ENCODE measurements around the gene MRPL44. TPM values are rescaled to one million over a fixed set of nuclear protein-coding genes. Genes with fewer than 3 reads are reported as not detected.
"Not testable (repeated sequence)": the region's sequence is repeated elsewhere in the genome, so short reads cannot be mapped to it uniquely, and the experiment has no call there.

MRPL44 gene
- total RNA-seq, 1 donor from 2014 or later, result 37.4 TPM

DNA sequence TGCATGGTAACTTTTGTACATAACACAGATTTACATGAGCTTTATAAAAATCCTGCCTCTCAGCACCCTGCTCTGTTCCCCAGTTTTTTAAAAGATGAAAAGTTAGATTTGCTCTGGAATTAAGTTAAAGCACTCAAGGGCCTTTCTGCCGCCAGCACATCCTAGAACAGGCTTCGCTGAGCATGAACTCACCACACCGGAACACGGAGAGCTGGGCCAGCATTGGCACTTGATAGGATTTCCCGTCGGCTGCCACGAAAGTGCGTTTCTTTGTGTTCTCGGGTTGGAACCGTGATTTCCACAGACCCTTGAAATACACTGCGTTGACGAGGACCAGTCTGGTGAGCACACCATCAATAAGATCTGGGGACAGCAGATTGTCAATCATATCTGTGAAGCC lies 34.3 kb downstream of the MRPL44 start:
- H3K27ac Mint-ChIP-seq, result no peak overlapping the region
- H3K27me3 Mint-ChIP-seq, result no peaks in the 10 kb centered on the region

DNA sequence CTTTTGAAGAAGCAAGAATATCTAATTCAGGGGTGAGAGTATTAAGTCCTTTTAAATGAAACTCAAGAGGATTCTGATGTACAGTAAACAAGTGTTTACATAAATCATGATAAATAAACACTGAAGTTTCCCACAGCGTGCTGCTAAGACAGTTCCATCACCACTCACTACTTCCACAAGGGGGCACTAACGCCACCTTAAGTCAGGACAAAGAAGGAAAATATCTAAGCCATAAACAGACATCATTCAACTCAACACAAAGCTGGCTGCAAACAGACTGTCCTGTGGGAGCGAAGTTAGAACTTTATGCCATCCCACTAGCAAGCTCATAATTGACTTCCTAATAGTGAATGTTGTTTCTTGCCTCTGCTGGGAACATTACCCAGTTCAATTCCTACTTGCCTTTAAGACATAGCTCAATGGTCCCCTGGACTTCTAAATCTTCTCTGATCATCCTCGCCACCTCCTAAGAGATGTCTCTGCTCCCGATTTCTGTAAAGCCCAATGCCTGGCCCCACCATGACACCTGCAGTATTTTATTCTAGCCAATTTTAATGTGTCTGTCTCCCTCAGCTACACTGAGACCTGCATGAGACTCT lies 36.5 kb downstream of the MRPL44 start:
- H3K36me3 Mint-ChIP-seq (ENCODE audit: low read depth), result peaks cover 4% of the 10 kb centered on the region
- peak; percentile 90 for DNase-seq
- no peaks in the 10 kb centered on the region for H3K9me3 Mint-ChIP-seq
- H3K27me3 Mint-ChIP-seq, result no peaks in the 10 kb centered on the region
- H3K27ac Mint-ChIP-seq, result no peak overlapping the region
- H3K4me1 Mint-ChIP-seq, result peaks cover 10% of the 10 kb centered on the region
- no peak overlapping the region for H3K4me3 Mint-ChIP-seq
- intact Hi-C loops (cut with micrococcal nuclease), result loop anchor here (1.0 to 5.0 kb wide), 6 partner anchors 23 to 374 kb away; partner anchors contain the start of gene SERPINE2

More for the DNA sequence above, 34.3 kb downstream of the MRPL44 start:
- Mint-ChIP-seq H3K36me3 (ENCODE audit: low read depth) (peaks cover 2% of the 10 kb centered on the region), H3K4me3 (no peak overlapping the region), H3K9me3 (no peaks in the 10 kb centered on the region), H3K4me1 (peaks cover 10% of the 10 kb centered on the region)
- DNase-seq, result no peak
- intact Hi-C loops (cut with micrococcal nuclease), result loop anchor here (2.0 to 5.0 kb wide), 3 partner anchors 21 to 376 kb away; partner anchors contain the start of gene SERPINE2

DNA sequence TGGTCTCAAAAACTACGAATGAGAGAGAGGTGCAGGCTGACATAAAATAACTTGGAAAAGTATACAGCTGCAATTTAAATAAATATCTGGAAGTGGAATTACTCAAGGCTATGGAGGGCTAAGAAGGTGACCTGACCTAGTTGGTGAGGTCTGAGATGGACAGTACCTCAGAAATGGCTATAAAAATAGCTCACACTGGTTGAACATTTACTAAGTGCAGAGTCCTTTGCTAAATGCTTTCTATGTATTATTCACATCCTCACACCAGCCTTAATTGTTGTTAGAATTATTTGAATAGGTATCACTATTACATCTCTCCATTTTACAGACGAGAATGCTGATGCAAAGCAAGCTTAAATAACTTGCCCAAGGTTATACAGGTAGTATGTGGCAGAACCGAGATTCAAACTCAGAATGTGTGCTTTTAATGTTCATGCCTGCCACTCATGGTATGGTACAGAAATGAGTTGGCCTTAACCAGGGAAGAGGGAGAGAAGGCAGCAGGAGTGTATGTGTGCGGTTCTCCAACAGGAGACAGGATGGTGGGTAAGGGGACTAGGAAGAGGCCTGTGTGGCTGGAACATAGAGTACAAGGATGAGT lies 37.4 kb downstream of the MRPL44 start:
- H3K4me1 Mint-ChIP-seq, result peaks cover 10% of the 10 kb centered on the region

DNA sequence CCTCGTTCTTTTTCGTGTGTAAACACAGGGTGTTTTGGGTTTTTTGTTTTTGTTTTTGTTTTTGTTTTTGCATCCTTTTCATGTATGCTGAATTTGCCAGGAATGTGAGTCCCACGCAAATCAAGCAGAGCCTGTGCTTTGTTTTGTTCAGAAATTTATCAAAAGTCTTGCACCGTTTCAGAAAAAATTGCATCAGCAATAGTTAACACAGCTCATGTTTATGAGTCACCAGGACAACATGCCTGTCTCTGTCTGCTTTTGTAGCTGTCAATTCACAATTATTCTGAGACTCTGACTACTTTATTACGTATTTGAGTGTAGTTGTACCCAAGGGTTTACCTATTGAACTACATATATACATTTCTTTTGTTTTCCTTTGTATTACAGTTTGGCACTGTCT lies 38.3 kb downstream of the MRPL44 start:
- intact Hi-C loops (cut with micrococcal nuclease), result loop anchor here (2.0 kb wide), 1 partner anchor 29 kb away; no protein-coding TSS in a partner anchor
- H3K36me3 Mint-ChIP-seq (ENCODE audit: low read depth), result peaks cover 7% of the 10 kb centered on the region

More for the DNA sequence above, 37.4 kb downstream of the MRPL44 start:
- no peak for DNase-seq
- no peak overlapping the region for H3K4me3 Mint-ChIP-seq
- no peaks in the 10 kb centered on the region for H3K9me3 Mint-ChIP-seq
- H3K27ac Mint-ChIP-seq, result peak overlapping the region; percentile 48
- H3K36me3 Mint-ChIP-seq (ENCODE audit: low read depth), result peaks cover 4% of the 10 kb centered on the region
- no peaks in the 10 kb centered on the region for H3K27me3 Mint-ChIP-seq
- intact Hi-C loops (cut with micrococcal nuclease), result loop anchor here (1.0 to 5.0 kb wide), 3 partner anchors 30 to 373 kb away; no protein-coding TSS in a partner anchor

DNA sequence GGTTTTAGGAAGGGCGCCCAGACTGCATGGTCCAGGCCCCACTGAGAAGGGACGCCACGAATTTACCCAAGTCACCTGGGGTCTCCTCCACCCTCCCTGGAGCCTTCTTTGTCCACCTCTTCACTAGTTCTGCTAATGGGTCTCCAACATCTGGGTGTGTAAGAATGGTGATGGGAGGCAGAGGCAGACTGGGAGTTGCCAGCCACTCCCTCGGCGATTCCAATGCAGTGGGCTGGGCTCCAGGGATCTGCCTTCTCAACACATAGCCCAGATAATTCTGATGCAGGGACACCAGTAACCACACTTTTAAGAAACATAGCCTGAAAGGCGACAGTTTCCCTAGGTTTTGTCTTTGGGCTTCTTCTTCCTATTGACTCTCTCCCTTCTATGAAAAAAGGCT lies 39.1 kb downstream of the MRPL44 start:
- H3K36me3 Mint-ChIP-seq (ENCODE audit: low read depth), result peaks cover 9% of the 10 kb centered on the region
- no peak overlapping the region for H3K4me3 Mint-ChIP-seq
- peaks cover 10% of the 10 kb centered on the region for H3K4me1 Mint-ChIP-seq
- no peaks in the 10 kb centered on the region for H3K27me3 Mint-ChIP-seq
- H3K27ac Mint-ChIP-seq, result no peak overlapping the region
- H3K9me3 Mint-ChIP-seq, result no peaks in the 10 kb centered on the region
- no peak for DNase-seq
- intact Hi-C loops (cut with micrococcal nuclease), result no loop called here

More for the DNA sequence above, 38.3 kb downstream of the MRPL44 start:
- Mint-ChIP-seq H3K9me3 (no peaks in the 10 kb centered on the region), H3K4me1 (peaks cover 10% of the 10 kb centered on the region), H3K4me3 (no peak overlapping the region), H3K27me3 (no peaks in the 10 kb centered on the region), H3K27ac (peak overlapping the region; percentile 75)
- DNase-seq, result no peak

DNA sequence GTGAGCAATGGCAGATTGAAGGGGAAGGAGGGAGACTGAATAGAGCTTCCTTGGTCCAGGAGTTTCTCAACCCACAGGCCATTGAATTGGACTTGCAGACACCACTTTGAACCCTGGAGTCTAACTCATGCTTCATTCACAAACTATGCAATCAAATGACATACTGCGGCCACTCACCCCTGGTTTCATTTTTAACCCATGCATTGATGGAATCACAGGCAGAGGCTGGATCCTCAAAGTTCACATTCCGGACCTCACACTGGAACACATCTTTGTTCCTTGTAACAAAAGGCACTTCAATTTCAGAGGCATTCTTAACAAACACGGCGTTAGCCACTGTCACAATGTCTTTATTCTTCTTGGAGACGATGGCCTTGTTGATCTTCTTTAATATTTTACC lies 40.7 kb downstream of the MRPL44 start:
- Mint-ChIP-seq H3K27me3 (no peaks in the 10 kb centered on the region), H3K9me3 (no peaks in the 10 kb centered on the region), H3K36me3 (ENCODE audit: low read depth) (peaks cover 9% of the 10 kb centered on the region), H3K4me3 (no peak overlapping the region), H3K4me1 (peaks cover 10% of the 10 kb centered on the region), H3K27ac (peak overlapping the region; percentile 45)
- no peak for DNase-seq
- intact Hi-C loops (cut with micrococcal nuclease), result no loop called here

DNA sequence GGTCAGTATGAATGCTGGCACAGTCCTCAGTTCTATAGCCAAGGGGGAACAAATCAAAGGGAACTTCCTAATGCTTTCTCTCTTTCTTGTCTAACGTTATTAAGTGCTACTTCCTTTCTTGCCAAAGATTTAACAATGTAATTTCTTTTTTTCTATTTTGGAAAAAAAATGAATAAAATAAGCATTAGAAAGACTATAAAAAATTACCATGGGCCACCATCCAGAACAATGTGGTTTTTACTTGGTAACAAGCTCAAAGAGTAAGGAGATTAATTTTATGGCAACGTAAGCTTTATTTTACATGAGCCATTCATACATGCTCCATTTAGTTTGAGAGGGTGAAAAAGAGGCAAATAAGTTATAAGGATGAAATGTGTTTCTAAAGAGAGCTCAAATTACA lies 41.7 kb downstream of the MRPL44 start:
- H3K27ac Mint-ChIP-seq, result peak overlapping the region; percentile 6
- intact Hi-C loops (cut with micrococcal nuclease), result no loop called here

DNA sequence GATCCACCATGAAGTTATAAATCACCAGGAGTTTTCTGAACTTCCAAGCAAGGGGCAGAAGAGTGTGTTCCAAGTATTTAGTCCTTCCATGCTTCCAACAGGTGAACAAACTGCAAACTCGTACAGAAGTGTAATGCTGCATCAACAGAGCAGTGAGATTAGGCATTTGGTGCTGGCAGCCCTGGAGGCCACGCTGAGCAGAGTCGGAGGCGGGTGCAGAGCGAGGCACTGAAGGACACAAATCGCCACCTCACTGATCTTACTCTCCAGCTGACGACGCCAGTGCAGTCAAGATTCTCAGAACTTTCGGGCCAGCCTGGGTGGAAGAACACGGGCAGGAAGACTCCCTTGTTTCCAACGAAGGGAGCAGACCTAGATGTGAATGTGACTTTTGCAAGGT lies 42.6 kb downstream of the MRPL44 start:
- Mint-ChIP-seq H3K9me3 (no peaks in the 10 kb centered on the region), H3K36me3 (ENCODE audit: low read depth) (peaks cover 7% of the 10 kb centered on the region), H3K4me1 (peaks cover 5% of the 10 kb centered on the region), H3K27me3 (no peaks in the 10 kb centered on the region), H3K27ac (no peak overlapping the region), H3K4me3 (no peak overlapping the region)
- DNase-seq, result no peak
- intact Hi-C loops (cut with micrococcal nuclease), result no loop called here

More for the DNA sequence above, 41.7 kb downstream of the MRPL44 start:
- DNase-seq, result no peak
- H3K27me3 Mint-ChIP-seq, result no peaks in the 10 kb centered on the region
- H3K36me3 Mint-ChIP-seq (ENCODE audit: low read depth), result peaks cover 7% of the 10 kb centered on the region
- no peaks in the 10 kb centered on the region for H3K9me3 Mint-ChIP-seq
- no peak overlapping the region for H3K4me3 Mint-ChIP-seq
- H3K4me1 Mint-ChIP-seq, result peaks cover 8% of the 10 kb centered on the region

DNA sequence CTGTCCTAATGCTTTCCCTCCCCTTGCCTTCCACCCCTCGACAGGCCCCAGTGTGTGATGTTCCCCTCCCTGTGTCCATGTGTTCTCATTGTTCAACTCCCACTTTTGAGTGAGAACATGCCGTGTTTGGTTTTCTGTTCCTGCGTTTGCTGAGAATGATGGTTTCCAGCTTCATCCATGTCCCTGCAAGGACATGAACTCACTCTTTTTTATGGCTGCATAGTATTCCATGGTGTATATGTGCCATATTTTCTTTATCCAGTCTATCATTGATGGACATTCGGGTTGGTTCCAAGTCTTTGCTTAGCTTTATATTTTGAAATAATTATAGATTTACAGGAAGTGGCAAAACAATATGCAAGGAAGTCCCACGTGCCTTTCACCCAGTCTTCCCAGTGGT lies 43.4 kb downstream of the MRPL44 start:
- H3K4me3 Mint-ChIP-seq; H3K4me1 Mint-ChIP-seq; H3K27ac Mint-ChIP-seq; intact Hi-C loops (cut with micrococcal nuclease); H3K36me3 Mint-ChIP-seq (ENCODE audit: low read depth); H3K9me3 Mint-ChIP-seq; H3K27me3 Mint-ChIP-seq; DNase-seq: not testable (repeated sequence)

DNA sequence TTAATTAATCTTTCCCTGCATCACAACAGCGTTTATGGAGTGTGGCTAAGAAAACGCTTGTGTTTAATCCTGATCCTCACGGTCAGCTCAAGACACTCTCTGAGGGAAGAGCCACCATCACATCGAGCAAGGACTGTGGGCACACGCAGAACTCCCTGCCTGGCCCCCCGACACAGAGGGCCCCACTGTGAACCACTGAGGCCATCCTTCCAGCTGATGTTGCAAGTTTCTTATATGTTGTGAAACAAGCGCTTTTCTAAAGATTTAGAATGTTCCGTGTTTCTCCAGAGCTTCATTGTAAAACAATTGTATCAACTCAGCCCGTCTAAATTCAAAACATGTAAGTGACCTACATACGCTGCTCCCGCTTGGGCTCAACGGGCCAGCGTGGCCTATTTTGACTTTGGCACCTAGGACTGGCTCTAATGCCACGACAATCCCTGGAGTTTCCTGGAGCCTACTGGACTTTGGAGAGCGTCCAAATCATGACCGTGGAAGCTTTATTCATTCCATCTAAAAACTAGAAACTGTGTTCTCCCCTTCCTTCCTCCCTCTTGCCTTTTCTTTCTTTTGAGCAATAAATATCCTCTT lies 46.9 kb downstream of the MRPL44 start:
- no peaks in the 10 kb centered on the region for H3K9me3 Mint-ChIP-seq
- intact Hi-C loops (cut with micrococcal nuclease), result no loop called here
- no peaks in the 10 kb centered on the region for H3K27me3 Mint-ChIP-seq
- peaks cover 5% of the 10 kb centered on the region for H3K36me3 Mint-ChIP-seq (ENCODE audit: low read depth)
- H3K27ac Mint-ChIP-seq, result no peak overlapping the region
- DNase-seq, result no peak
- H3K4me1 Mint-ChIP-seq, result no peaks in the 10 kb centered on the region
- no peak overlapping the region for H3K4me3 Mint-ChIP-seq

DNA sequence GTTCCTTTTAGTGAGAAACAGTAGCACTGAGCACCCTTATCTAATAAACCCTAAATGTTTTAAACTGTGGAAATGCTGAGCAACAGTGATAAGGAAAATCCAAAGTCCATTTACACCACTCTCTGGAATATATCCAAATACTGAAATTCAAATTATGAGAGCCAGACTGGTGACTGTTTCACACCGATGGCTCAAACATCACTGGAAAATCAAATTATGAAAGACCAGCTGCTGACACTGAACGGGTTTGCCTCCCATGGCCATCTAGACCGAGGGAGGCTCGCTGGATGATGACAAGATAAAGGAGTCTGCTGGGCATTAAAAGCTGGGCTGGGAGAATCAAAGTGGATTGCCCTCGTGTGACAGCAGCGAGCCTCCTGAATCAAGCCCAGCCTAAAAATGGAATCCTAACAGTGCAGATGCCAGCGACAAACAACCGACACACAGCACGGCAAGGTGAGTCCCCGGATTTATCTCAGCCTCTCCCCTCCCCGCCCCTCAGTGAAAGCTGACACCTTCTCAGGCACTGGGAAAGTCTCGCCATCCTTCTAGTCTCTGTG lies 51.5 kb downstream of the MRPL44 start:
- H3K4me1 Mint-ChIP-seq, result peaks cover 10% of the 10 kb centered on the region
- H3K27ac Mint-ChIP-seq, result no peak overlapping the region
- H3K4me3 Mint-ChIP-seq, result no peak overlapping the region
- intact Hi-C loops (cut with micrococcal nuclease), result no loop called here
- H3K9me3 Mint-ChIP-seq, result peaks cover 7% of the 10 kb centered on the region
- DNase-seq, result no peak
- H3K36me3 Mint-ChIP-seq (ENCODE audit: low read depth), result peaks cover 6% of the 10 kb centered on the region
- no peaks in the 10 kb centered on the region for H3K27me3 Mint-ChIP-seq

DNA sequence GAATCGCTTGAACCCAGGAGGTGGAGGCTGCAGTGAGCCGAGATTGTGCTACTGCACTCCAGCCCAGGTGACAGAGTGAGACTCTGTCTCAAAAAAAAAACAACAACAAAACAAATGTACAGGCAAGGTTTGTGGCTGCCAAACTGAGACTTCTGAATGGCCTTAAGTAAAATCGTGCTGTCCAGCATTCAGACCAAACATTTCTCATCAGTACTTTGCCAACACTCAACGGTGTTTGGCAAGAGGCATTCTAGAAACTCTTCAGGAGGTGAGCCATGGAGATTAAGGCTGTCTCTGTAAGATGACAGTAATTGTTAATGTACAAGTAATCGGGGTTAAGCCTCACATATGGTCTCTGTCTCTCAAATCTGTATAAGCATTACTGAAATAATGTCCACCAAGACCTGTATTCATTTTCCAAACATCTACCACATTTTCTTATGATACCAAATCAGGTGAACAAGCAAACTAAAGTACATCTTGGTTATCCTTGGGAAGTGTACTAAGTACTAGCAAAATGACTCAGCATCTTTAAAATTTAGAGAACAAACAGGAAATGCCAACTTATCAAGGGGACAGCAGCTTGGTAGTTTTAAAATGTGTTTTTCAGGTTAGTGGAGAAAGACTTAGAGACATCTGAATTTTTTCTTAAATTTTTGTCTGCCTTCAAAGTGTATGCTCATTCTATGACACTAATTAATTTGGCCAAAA lies 52.5 kb downstream of the MRPL44 start:
- Mint-ChIP-seq H3K4me1 (peaks cover 10% of the 10 kb centered on the region), H3K9me3 (peaks cover 7% of the 10 kb centered on the region), H3K4me3 (peak overlapping the region; percentile 22), H3K27me3 (no peaks in the 10 kb centered on the region), H3K36me3 (ENCODE audit: low read depth) (peaks cover 6% of the 10 kb centered on the region), H3K27ac (no peak overlapping the region)
- no peak for DNase-seq
- intact Hi-C loops (cut with micrococcal nuclease), result no loop called here

DNA sequence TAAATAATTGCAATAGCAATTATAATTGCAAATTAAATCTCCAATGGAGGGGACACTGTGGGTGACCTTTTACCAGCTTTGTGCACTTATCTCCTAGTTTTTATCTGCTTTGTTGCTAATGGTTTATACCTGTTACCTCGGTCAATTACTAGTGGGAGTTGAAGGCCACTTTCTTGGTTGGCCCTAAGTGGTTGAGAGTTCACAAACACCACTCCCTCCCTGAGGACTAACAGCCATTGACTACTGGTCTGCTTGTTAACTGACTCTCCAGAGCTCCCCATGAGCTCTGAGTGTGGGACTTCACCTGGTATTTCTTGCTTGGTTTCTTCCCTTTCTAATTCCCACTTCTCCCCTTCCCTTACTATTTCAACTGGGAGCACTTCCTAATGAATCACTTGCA lies 54.6 kb downstream of the MRPL44 start:
- intact Hi-C loops (cut with micrococcal nuclease), result no loop called here
- H3K36me3 Mint-ChIP-seq (ENCODE audit: low read depth), result peaks cover 6% of the 10 kb centered on the region
- peaks cover 22% of the 10 kb centered on the region for H3K4me1 Mint-ChIP-seq
- H3K9me3 Mint-ChIP-seq, result peaks cover 7% of the 10 kb centered on the region
- DNase-seq, result no peak
- no peak overlapping the region for H3K27ac Mint-ChIP-seq
- H3K4me3 Mint-ChIP-seq, result no peak overlapping the region
- no peaks in the 10 kb centered on the region for H3K27me3 Mint-ChIP-seq

All from activated CD4-positive, alpha-beta T cell treated with anti-CD3 and anti-CD28 coated beads, Interleukin-2, amount 10 ng/mL, durations not matched to agents 24 days and 14 days (primary cell).